ENCODE measurements around the gene APOBEC3B. TPM values are rescaled to one million over a fixed set of nuclear protein-coding genes. Genes with fewer than 3 reads are reported as not detected.
"Not testable (repeated sequence)": the region's sequence is repeated elsewhere in the genome, so short reads cannot be mapped to it uniquely, and the experiment has no call there.

The APOBEC3B gene
- total RNA-seq, 1 experiment from 2014 or later: 11.3 TPM

GRCh38 chr22:38956551-38956950 is 25.6 kb upstream of the APOBEC3B start:
- intact Hi-C loops (cut with micrococcal nuclease): no loop called here
- Histone ChIP-seq H3K9me2 (replicated peaks; ENCODE audit: low read length) (no peaks in the 10 kb centered on the region), H3K4me3 (ENCODE audit: low read length) (no peak overlapping the region), H3K4me2 (ENCODE audit: low read length) (no peak overlapping the region), H3F3A (ENCODE audit: low read length, unreplicated experiment) (no peaks in the 10 kb centered on the region), H3K36me3 (ENCODE audit: low read depth, low read length) (no peaks in the 10 kb centered on the region), H3K27me3 (ENCODE audit: low read length) (no peaks in the 10 kb centered on the region), H3K4me1 (ENCODE audit: insufficient read depth, low read length) (no peaks in the 10 kb centered on the region), H4K20me1 (ENCODE audit: low read length) (no peaks in the 10 kb centered on the region), H3K9ac (ENCODE audit: low read length) (no peak overlapping the region), H3K27ac (ENCODE audit: low read length) (no peak overlapping the region), H3K79me2 (ENCODE audit: low read length) (no peaks in the 10 kb centered on the region), H3K9me3 (ENCODE audit: low read length) (no peaks in the 10 kb centered on the region), H2AFZ (ENCODE audit: low read length) (no peak overlapping the region)
- no peak for DNase-seq
- POLR2A ChIA-PET (ENCODE audit: unreplicated experiment): no interaction called here
- no TSS peak for BruUV-seq (replicated peaks)
- CTCF ChIA-PET: no interaction called here
- no peak for TF ChIP-seq EZH2 (IDR thresholded peaks at IDR 0.05; ENCODE audit: low read length, unreplicated experiment)
- TF ChIP-seq EZH2phosphoT487 (IDR thresholded peaks at IDR 0.05; ENCODE audit: borderline replicate concordance, low read length): no peak
- ATAC-seq: no peak

- Histone ChIP-seq H4K20me1 (ENCODE audit: low read length) (no peaks in the 10 kb centered on the region), H3K79me2 (ENCODE audit: low read length) (no peaks in the 10 kb centered on the region), H3F3A (ENCODE audit: low read length, unreplicated experiment) (no peaks in the 10 kb centered on the region), H3K9me2 (replicated peaks; ENCODE audit: low read length) (no peaks in the 10 kb centered on the region), H3K27ac (ENCODE audit: low read length) (no peak within 1 kb of the TSS), H3K9ac (ENCODE audit: low read length) (no peak within 1 kb of the TSS), H3K9me3 (ENCODE audit: low read length) (no peaks in the 10 kb centered on the region), H3K36me3 (ENCODE audit: low read depth, low read length) (no peaks in the 10 kb centered on the region), H3K27me3 (ENCODE audit: low read length) (no peaks in the 10 kb centered on the region), H3K4me2 (ENCODE audit: low read length) (no peak within 1 kb of the TSS), H3K4me1 (ENCODE audit: insufficient read depth, low read length) (no peaks in the 10 kb centered on the region), H3K4me3 (ENCODE audit: low read length) (no peak within 1 kb of the TSS), H2AFZ (ENCODE audit: low read length) (no peak within 1 kb of the TSS)
- TF ChIP-seq EZH2phosphoT487 (IDR thresholded peaks at IDR 0.05; ENCODE audit: borderline replicate concordance, low read length) (no peak), EZH2 (IDR thresholded peaks at IDR 0.05; ENCODE audit: low read length, unreplicated experiment) (no peak)
- TF ChIP-seq, protein P1, sequence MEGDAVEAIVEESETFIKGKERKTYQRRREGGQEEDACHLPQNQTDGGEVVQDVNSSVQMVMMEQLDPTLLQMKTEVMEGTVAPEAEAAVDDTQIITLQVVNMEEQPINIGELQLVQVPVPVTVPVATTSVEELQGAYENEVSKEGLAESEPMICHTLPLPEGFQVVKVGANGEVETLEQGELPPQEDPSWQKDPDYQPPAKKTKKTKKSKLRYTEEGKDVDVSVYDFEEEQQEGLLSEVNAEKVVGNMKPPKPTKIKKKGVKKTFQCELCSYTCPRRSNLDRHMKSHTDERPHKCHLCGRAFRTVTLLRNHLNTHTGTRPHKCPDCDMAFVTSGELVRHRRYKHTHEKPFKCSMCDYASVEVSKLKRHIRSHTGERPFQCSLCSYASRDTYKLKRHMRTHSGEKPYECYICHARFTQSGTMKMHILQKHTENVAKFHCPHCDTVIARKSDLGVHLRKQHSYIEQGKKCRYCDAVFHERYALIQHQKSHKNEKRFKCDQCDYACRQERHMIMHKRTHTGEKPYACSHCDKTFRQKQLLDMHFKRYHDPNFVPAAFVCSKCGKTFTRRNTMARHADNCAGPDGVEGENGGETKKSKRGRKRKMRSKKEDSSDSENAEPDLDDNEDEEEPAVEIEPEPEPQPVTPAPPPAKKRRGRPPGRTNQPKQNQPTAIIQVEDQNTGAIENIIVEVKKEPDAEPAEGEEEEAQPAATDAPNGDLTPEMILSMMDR (conservative IDR thresholded peaks at IDR 0.05; ENCODE audit: low read depth, low read length): no peak
- ChIA-PET POLR2A (ENCODE audit: unreplicated experiment) (no interaction called here), CTCF (no interaction called here)
- no TSS peak for BruUV-seq (replicated peaks)
- intact Hi-C loops (cut with micrococcal nuclease): no loop called here
- no peak for DNase-seq
- no peak for ATAC-seq
These were observed 24.9 kb upstream of the APOBEC3B start, which contains the start of gene APOBEC3A for GRCh38 chr22:38957046-38957770. TSS of gene APOBEC3A (plus strand) at chr22:38957609. CDS start at chr22:38957692, 83 bp downstream.

- Histone ChIP-seq H3K4me2 (ENCODE audit: low read length) (no peak overlapping the region), H3K27ac (ENCODE audit: low read length) (no peak overlapping the region), H3K4me3 (ENCODE audit: low read length) (no peak overlapping the region), H4K20me1 (ENCODE audit: low read length) (no peaks in the 10 kb centered on the region), H3F3A (ENCODE audit: low read length, unreplicated experiment) (no peaks in the 10 kb centered on the region), H3K27me3 (ENCODE audit: low read length) (no peaks in the 10 kb centered on the region), H2AFZ (ENCODE audit: low read length) (no peak overlapping the region), H3K9ac (ENCODE audit: low read length) (no peak overlapping the region), H3K9me3 (ENCODE audit: low read length) (no peaks in the 10 kb centered on the region), H3K9me2 (replicated peaks; ENCODE audit: low read length) (no peaks in the 10 kb centered on the region), H3K36me3 (ENCODE audit: low read depth, low read length) (no peaks in the 10 kb centered on the region), H3K4me1 (ENCODE audit: insufficient read depth, low read length) (no peaks in the 10 kb centered on the region), H3K79me2 (ENCODE audit: low read length) (no peaks in the 10 kb centered on the region)
- no TSS peak for BruUV-seq (replicated peaks)
- no peak for DNase-seq
- CTCF ChIA-PET: no interaction called here
- POLR2A ChIA-PET (ENCODE audit: unreplicated experiment): no interaction called here
- TF ChIP-seq EZH2 (IDR thresholded peaks at IDR 0.05; ENCODE audit: low read length, unreplicated experiment) (no peak), EZH2phosphoT487 (IDR thresholded peaks at IDR 0.05; ENCODE audit: borderline replicate concordance, low read length) (no peak)
- TF ChIP-seq, protein P1 (conservative IDR thresholded peaks at IDR 0.05; ENCODE audit: low read depth, low read length): no peak
- ATAC-seq: no peak
- intact Hi-C loops (cut with micrococcal nuclease): no loop called here
These were observed 24.1 kb upstream of the APOBEC3B start for GRCh38 chr22:38957808-38958650.

DNA sequence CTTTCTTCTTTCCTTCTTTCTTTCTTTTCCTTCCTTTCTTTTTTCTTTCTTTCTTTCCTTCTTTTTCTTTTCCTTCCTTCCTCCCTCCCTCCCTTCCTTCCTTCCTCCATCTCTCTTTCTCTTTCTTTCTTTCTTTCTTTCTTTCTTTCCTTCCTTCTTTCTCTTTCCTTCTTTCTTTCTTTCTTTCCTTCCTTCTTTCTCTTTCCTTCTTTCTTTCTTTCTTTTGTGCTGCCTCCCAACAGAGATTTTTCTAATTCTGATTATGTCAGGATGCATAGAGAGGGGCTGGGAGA is 23.6 kb upstream of the APOBEC3B start:
- H3K9me3 ChIP-seq (ENCODE audit: low read length); CTCF ChIA-PET; POLR2A ChIA-PET (ENCODE audit: unreplicated experiment); H3F3A ChIP-seq (ENCODE audit: low read length, unreplicated experiment); H3K4me2 ChIP-seq (ENCODE audit: low read length); H3K27ac ChIP-seq (ENCODE audit: low read length); H3K4me1 ChIP-seq (ENCODE audit: insufficient read depth, low read length); H3K4me3 ChIP-seq (ENCODE audit: low read length); DNase-seq; H3K79me2 ChIP-seq (ENCODE audit: low read length); intact Hi-C loops (cut with micrococcal nuclease); ATAC-seq; H3K27me3 ChIP-seq (ENCODE audit: low read length); BruUV-seq (replicated peaks); H3K36me3 ChIP-seq (ENCODE audit: low read depth, low read length); H3K9ac ChIP-seq (ENCODE audit: low read length); H2AFZ ChIP-seq (ENCODE audit: low read length); H3K9me2 ChIP-seq (replicated peaks; ENCODE audit: low read length); H4K20me1 ChIP-seq (ENCODE audit: low read length): not testable (repeated sequence)

Data from PC-3 (cell line).